ENCODE results near the gene TLE2.
"Not testable (repeated sequence)": the region's sequence is repeated elsewhere in the genome, so short reads cannot be mapped to it uniquely, and the experiment has no call there.

Gene TLE2

GRCh38 chr19:3012621-3013262, 16.3 kb downstream of the TLE2 start:
- peak in 2 of 3 experiments; percentile 57 to 85 for DNase-seq

GRCh38 chr19:3012059-3012458, 17.0 kb downstream of the TLE2 start:
- DNase-seq = not testable (repeated sequence)

- no peak for DNase-seq
Observed at GRCh38 chr19:3010871-3011270, 18.2 kb downstream of the TLE2 start.

- DNase-seq = no peak
Observed at GRCh38 chr19:3008994-3009393, 20.1 kb downstream of the TLE2 start.

- no peak for DNase-seq
Observed at GRCh38 chr19:3007975-3008374, 21.1 kb downstream of the TLE2 start.

- DNase-seq = peak in 1 of 3 experiments; percentile 20
Observed at GRCh38 chr19:3006075-3006767, 22.9 kb downstream of the TLE2 start.

GRCh38 chr19:3005345-3005744, 23.7 kb downstream of the TLE2 start:
- DNase-seq = no peak

DNA sequence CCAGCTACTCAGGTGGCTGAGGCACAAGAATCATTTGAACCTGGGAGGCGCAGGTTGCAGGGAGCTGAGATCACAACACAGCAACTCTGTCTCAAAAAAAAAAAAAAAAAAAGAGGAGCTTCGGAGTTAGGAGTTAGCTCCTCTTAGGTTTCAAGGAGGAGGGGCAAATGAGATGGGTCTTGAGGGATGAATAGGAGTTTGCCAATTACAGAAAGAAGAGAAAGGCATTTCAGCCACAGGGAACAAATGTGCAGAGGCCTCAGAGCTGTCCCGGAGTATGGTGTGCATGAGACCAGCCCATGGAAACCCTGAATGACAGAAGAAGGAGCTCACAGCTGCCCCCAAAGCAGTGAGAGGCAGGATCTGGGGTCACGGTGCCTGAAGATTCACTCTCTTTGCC, 24.6 kb downstream of the TLE2 start:
- no peak for DNase-seq

DNA sequence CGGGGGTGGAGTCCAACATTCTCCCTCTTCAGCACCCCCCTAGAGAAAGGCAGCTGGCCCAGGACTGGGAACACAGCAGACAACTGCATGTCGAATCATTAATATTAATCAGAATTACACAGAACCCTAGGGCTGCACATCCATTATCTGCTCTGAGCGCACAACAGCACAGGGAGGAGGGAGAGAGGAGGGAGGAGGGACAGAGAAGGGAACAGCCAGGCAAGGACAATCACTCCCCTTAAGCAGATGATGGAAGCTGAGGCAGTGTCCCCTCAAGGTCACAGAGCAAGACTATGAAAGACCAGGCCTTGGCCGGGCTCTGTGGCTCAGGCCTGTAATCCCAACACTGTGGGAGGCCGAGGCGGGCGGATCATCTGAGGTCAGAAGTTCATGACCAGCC, 26.0 kb downstream of the TLE2 start:
- DNase-seq = no peak

DNA sequence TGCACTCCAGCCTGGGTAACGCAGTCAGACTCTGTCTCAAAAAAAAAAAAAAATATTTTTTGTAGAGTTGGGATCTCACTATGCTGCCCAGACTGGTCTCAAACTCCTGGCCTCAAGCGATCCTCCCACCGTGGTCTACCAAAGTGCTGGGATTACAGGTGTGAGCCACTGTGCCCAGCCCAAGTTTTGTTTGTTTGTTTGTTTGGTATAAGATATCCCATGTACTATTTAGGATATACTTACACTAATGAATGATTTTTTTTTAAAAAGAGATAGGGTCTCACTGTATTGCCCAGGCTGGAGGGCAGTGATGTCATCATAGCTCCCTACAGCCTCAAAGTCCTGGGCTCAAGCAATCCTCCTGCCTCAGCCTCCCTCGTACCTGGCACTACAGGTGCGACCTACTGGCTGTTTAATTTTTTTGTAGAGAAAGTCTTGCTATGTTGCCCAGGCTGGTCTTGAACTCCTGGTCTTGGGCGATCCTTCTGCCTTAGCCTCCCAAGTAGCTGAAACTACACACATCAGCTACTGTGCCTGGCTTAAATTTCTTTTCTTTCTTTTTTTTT, 27.8 kb downstream of the TLE2 start:
- no peak for DNase-seq

GRCh38 chr19:2998642-2999041, 30.4 kb downstream of the TLE2 start:
- DNase-seq = no peak

GRCh38 chr19:2997720-2998119, 31.4 kb downstream of the TLE2 start:
- DNase-seq = no peak

DNA sequence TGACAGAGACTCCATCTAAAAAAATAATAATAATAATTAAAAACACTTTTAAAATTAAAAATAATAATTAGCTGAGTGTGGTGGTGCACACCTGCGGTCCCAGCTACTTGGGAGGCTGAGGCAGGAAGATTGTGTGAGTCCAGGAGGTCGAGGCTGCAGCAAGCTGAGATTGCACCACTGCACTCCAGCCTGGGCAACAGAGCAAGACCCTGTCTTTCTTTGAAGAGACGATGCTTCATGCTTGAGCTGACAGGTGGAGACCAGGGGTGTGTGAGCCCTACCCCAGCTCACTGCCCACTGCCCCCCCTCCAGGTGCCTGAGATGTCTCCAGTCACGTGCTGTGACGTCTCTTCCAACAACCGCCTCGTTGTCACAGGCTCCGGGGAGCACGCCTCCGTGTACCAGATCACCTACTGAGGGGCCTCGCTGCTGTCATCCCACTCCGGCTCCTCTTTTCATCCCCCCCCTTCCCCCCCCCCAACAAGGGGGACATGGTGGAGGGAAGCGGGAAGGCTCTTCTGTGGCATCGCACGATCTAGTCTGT, 34.4 kb downstream of the TLE2 start:
- no peak for DNase-seq

GRCh38 chr19:2993579-2993978, 35.5 kb downstream of the TLE2 start:
- no peak for DNase-seq

DNA sequence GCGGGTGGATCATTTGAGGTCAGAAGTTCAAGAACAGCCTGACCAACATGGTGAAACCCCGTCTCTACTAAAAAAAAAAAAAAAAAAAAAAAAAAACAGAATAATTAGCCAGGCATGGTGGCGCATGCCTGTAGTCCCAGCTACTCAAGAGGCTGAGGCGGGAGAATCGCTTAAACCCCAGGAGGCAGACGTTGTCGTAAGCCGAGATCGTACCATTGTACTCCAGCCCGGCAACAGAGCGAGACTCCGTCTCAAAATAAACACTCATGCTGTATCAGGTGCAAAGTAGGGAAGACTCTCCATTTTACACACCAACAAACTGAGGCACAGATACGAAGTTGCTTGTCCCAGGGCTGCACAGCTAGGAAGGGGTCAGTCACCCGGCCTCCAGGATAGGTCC, 36.1 kb downstream of the TLE2 start:
- DNase-seq = peak in 2 of 3 experiments; percentile 58 to 64

DNA sequence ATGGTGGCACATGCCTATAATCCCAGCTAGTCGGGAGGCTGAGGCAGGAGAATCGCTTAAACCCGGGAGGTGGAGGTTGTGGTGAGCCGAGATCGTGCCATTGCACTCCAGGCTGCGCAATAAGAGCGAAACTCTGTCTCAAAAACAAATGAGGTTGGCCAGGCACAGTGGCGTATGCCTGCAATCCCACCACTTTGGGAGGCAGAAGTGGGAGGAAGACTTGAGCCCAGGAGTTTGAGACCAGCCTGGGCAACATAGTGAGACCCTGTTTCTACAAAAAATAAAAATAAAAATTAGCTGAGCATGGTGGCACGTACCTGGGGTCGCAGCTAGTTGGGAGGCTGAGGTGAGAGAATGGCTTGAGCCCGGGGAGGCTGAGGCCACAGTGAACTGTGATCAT, 36.7 kb downstream of the TLE2 start:
- DNase-seq = not testable (repeated sequence)

- no peak for DNase-seq
Observed at GRCh38 chr19:2989236-2989946, 39.7 kb downstream of the TLE2 start.

DNA sequence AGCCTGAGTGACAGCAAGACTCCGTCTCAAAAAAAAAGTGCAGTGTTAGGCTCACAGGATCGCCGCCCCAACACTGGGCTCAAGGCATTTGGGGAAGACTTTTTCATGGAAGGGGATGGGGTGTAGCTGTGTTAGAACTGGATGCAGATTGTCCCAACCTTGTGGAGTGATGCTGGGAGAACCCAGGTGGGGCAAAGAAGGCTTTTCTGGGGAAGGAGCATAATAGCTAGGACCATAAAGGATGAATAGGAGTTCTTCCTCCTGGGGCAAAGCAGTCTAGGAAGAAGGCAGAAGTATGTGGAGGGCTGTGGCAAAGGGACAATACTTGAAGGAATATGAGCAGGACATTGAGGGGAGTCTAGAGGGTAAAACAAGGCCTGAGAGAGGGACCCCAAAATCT, 40.5 kb downstream of the TLE2 start:
- DNase-seq = no peak

DNA sequence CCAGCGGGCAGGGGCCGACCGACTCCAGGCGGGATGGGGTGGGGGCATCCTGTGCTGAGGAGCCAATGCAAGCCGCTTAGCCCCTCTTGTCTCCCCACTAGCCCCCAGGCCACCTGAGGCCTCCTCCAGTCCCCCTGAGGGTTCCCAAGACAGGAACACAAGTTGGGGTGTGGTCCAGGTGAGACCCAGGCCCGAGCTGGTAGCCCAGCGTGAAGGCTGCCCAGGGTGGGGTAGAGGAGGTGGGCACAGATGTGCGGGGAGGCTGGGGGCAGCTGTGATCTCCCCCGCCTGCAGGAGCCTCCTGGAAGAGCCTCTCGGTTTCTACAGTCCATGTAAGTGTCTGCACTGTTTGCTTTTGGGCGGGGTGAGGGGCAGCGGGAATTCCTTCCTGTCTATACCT, 41.3 kb downstream of the TLE2 start:
- peak in 2 of 3 experiments; percentile 39 to 40 for DNase-seq

DNA sequence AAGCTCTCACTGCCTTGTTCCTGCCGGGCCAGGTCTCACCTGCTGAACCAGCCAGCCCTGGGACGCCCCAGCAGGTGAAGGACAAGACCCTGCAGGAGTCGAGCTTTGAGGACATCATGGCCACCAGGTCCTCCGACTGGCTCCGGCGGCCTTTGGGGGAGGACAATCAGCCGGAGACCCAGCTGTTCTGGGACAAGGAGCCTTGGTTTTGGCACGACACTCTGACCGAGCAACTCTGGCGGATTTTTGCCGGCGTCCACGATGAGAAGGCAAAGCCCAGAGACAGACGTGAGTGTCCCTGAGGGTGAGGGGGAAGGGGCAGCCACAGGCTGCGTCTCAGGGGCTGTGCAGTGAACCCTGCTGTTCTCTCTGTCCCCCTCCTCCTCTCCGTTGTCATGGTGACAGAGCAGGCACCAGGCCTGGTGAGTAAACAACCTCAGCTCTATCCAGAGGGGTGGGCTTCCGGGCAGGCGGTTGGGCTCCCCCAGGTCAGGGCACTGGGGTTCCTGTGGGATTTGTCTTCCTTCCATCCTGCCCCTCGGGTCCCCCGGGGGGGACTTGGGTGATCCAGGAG, 42.0 kb downstream of the TLE2 start:
- DNase-seq = peak in 2 of 3 experiments; percentile 78 to 94

- no peak for DNase-seq
Observed at GRCh38 chr19:2984215-2984528, 44.9 kb downstream of the TLE2 start.

GRCh38 chr19:2983351-2984214, 45.5 kb downstream of the TLE2 start:
- DNase-seq = peak; percentile 97 to 99 (median 98)
